RWPE1 (cell line): Measurements from ENCODE around the gene GAB2.

Source experiments
- CTCF ChIA-PET: fragments of 350-600 bp; sonication (Branson Sonifier 250); formaldehyde crosslinking; extraction: SDS; loops from one replicate; lab custom pipeline; 2021; lab: Yijun Ruan, JAX
- POLR2A ChIA-PET: fragments of 400-600 bp; formaldehyde crosslinking; extraction: SDS; loops from one replicate; lab custom pipeline; 2020; ENCODE audit warnings: antibody characterized with exemption; ENCODE audit not compliant: low non-redundant PET; lab: Yijun Ruan, JAX
- DNase-seq: peaks from one replicate; pipeline ENCODE4 v3.0.0; 2012; ENCODE audit warnings: low spot score
- H3K27ac ChIP-seq: fragments of 450-650 bp; 2 replicates; pipeline ENCODE4 v1.5.1; 2017
- CTCF ChIP-seq: fragments of 450-650 bp; conservative IDR thresholded peaks from 2 replicates; pipeline ENCODE4 v1.5.1; 2017; ENCODE audit warnings: low read depth, mild to moderate bottlenecking

Gene GAB2

GRCh38 chr11:78444726-78445125, 27.1 kb upstream of the GAB2 start:
- no peak for DNase-seq
- ChIA-PET CTCF (no interaction called here), POLR2A (no interaction called here)
- H3K27ac ChIP-seq: no peak overlapping the region
- no peak for TF ChIP-seq CTCF

GRCh38 chr11:78441956-78442355, 24.3 kb upstream of the GAB2 start:
- DNase-seq: no peak
- CTCF ChIA-PET: no interaction called here
- TF ChIP-seq CTCF: no peak
- H3K27ac ChIP-seq: no peak overlapping the region
- POLR2A ChIA-PET: no interaction called here

- no peak overlapping the region for H3K27ac ChIP-seq
- ChIA-PET CTCF (no interaction called here), POLR2A (no interaction called here)
- no peak for TF ChIP-seq CTCF
- DNase-seq: no peak
Observed at GRCh38 chr11:78438298-78438975, 20.8 kb upstream of the GAB2 start.

GRCh38 chr11:78432956-78433355, 15.3 kb upstream of the GAB2 start:
- CTCF ChIA-PET: interaction anchor here (0.6 to 0.7 kb wide), 2 partner anchors 175 to 318 kb away, joined by 3 read pairs; no protein-coding TSS in a partner anchor
- DNase-seq: no peak
- TF ChIP-seq CTCF: no peak
- H3K27ac ChIP-seq: no peak overlapping the region
- POLR2A ChIA-PET: no interaction called here

GRCh38 chr11:78432058-78432515, 14.5 kb upstream of the GAB2 start:
- CTCF ChIA-PET: interaction anchor here (0.6 to 0.7 kb wide), 5 partner anchors 38 to 1535 kb away, joined by 3 to 11 read pairs (median 3); no protein-coding TSS in a partner anchor
- TF ChIP-seq CTCF: peak; percentile 41
- DNase-seq: no peak
- H3K27ac ChIP-seq: no peak overlapping the region
- POLR2A ChIA-PET: no interaction called here

- TF ChIP-seq CTCF: no peak
- H3K27ac ChIP-seq: no peak overlapping the region
- CTCF ChIA-PET: interaction anchor here (1.7 kb wide), 1 partner anchor 11 kb away, joined by 4 read pairs; no protein-coding TSS in a partner anchor
- POLR2A ChIA-PET: no interaction called here
- no peak for DNase-seq
Observed at GRCh38 chr11:78429660-78430059, 12.0 kb upstream of the GAB2 start.
